Measurements from ENCODE around the gene PIGS. TPM values are rescaled to one million over a fixed set of nuclear protein-coding genes. Genes with fewer than 3 reads are reported as not detected.
A peak's percentile ranks its signal among the peaks of the same experiment; 100 is the strongest.

The PIGS gene
- total RNA-seq, 1 donor from 2014 or later, result 70.9 TPM

DNA sequence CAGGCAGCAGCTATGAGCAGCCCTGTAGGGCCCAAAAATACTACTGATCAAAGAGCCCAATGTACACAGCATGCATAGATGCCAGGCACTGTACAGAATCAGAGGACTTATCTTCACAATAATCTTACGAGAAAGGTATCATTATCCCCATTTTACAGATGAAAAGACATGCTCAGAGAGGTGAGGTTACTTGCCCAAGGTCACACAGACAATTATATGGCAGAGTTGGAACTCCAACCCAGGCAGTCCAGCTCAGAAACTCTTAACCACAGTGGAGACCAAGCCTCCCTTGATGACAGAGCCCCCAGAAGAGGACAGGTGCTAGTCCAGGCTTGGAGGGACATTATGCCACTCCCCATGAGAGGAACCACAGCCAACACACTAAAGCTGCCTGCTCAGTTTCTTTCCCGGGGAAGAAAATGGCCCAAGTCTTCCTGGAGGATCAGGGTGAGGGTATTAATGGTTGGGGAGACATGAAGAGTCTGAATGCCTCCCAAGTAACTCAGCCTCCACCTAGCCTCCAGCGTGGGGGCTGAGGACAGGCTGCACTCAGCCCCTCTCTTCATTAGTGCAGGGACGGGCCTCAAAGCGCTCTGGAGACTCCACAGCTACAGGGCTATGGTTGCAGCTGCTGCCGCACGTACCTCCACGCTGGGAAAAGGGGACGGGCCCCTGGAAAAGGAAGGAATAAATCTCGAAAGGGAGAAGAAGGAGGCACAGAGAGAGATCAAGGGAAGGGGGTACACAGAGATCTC is 19.7 kb downstream of the PIGS start:
- peaks cover 40% of the 10 kb centered on the region for H3K36me3 Mint-ChIP-seq (ENCODE audit: low read depth)
- no peaks in the 10 kb centered on the region for H3K9me3 Mint-ChIP-seq
- H3K4me3 Mint-ChIP-seq, result peak overlapping the region; percentile 96
- peak overlapping the region; percentile 90 for H3K27ac Mint-ChIP-seq
- no peaks in the 10 kb centered on the region for H3K27me3 Mint-ChIP-seq
- intact Hi-C loops (cut with micrococcal nuclease), result loop anchor here (1.0 to 5.0 kb wide), 3 partner anchors 20 to 134 kb away; partner anchors contain the start of gene PIGS
- peak; percentile 68 for DNase-seq
- peaks cover 53% of the 10 kb centered on the region for H3K4me1 Mint-ChIP-seq

DNA sequence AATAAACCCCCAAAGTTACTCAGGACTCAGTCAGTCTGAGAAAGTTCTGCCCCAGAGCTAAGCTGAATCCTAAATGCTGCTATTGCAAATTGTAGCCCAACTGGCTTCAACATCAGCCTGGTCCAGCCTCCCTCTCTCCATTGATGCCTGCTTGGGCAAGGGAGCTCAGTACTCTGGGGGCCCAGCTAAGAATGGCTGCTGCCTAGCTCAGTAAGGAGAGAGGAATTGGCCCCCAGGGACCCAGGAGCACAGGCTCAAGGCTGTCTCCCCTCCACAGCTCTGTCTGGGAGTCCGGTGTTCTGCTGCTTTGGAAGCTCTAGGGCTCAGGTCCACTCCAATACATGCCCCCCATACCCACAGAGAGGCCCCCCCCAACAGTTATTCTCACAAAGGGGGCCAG is 20.5 kb downstream of the PIGS start:
- peak; percentile 65 for DNase-seq
- H3K4me3 Mint-ChIP-seq, result peak overlapping the region; percentile 96
- peaks cover 36% of the 10 kb centered on the region for H3K36me3 Mint-ChIP-seq (ENCODE audit: low read depth)
- intact Hi-C loops (cut with micrococcal nuclease), result loop anchor here (5.0 kb wide), 2 partner anchors 91 to 134 kb away; no protein-coding TSS in a partner anchor
- no peaks in the 10 kb centered on the region for H3K9me3 Mint-ChIP-seq
- peak overlapping the region; percentile 34 for H3K27ac Mint-ChIP-seq
- H3K27me3 Mint-ChIP-seq, result no peaks in the 10 kb centered on the region
- H3K4me1 Mint-ChIP-seq, result peaks cover 53% of the 10 kb centered on the region

GRCh38 chr17:28549236-28550132 is 21.8 kb downstream of the PIGS start:
- no peaks in the 10 kb centered on the region for H3K27me3 Mint-ChIP-seq
- H3K4me3 Mint-ChIP-seq, result peak overlapping the region; percentile 96
- peaks cover 30% of the 10 kb centered on the region for H3K36me3 Mint-ChIP-seq (ENCODE audit: low read depth)
- peaks cover 54% of the 10 kb centered on the region for H3K4me1 Mint-ChIP-seq
- intact Hi-C loops (cut with micrococcal nuclease), result loop anchor here (2.0 to 5.0 kb wide), 4 partner anchors 49 to 132 kb away; partner anchors contain the start of gene SPAG5
- DNase-seq, result peak; percentile 94
- H3K9me3 Mint-ChIP-seq, result no peaks in the 10 kb centered on the region
- H3K27ac Mint-ChIP-seq, result peak overlapping the region; percentile 94

DNA sequence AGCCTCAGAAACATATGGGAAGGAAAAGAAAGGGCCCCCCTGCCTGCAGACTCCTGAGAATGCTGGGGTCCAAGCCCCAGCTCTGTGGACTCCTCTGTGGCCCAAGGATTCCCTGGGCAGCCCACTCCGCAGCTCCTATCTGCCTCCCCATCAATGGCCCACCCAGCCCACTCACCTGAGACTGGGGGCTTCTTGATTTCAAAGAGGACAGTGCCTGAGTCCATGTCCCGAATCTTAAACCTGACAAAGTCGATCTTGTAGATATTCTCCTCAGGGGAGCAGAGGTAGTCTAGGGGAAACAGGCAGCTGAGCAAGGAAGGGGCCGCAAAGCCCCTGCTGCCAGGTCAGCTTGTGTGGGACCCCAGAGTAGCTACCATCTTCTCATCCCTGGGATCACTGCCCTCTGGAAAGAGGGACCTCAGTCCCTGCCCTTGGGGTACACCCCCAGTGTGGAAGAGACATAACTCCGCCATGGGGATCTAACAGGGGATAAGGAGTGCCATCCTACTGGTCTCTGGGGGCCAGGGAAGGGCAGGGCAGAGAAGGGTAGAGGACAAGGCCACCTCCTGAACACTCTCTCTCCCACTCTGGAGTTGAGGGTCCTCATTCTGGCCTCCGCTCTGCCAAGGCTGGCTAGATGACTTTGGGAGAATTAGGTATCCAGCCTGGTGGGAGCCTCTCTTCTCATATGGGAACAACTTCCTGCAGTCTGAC is 22.8 kb downstream of the PIGS start:
- H3K9me3 Mint-ChIP-seq, result no peaks in the 10 kb centered on the region
- peak overlapping the region; percentile 94 for H3K27ac Mint-ChIP-seq
- DNase-seq, result no peak
- peaks cover 47% of the 10 kb centered on the region for H3K4me1 Mint-ChIP-seq
- intact Hi-C loops (cut with micrococcal nuclease), result loop anchor here (2.0 kb wide), 2 partner anchors 50 to 54 kb away; partner anchors contain the start of gene SPAG5
- peak overlapping the region; percentile 96 for H3K4me3 Mint-ChIP-seq
- H3K27me3 Mint-ChIP-seq, result no peaks in the 10 kb centered on the region
- peaks cover 20% of the 10 kb centered on the region for H3K36me3 Mint-ChIP-seq (ENCODE audit: low read depth)

DNA sequence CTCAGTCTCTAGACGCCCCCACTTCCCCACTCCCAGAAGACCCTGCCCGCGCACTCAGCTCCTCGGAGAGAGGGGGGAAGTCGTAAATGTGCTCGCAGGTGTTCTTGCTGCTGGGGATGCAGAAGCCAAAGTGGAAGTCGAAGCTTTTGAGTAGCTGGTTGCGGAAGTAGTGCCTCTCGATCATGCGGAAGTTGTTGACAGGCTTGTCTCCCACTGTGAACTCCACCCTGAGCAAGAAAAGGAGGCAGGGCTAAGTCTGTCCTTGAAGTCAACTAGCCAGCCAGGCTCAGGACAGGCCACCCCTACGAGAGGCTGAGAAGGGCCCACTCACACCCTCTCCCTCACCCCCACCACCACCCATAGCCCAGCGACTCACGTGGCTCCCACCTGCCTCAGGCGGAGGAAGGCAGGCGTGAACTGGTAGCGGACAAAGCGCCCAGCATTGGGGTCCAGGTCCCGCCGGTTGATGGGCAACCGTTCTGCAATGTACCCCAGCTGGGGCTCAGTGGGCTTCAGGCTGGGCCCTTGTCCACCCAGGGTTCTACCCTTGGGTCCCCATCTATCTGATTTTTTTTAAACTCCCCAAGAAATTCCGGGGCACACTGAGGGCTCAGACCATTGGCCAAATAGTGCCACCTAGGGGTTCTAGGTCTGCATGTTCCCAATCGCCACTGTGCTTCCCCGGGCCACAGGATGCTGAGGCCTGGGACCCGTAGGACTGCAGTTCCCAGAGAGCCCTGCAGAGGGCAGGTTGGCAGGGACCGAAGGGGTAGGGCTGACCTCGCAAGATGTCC is 23.5 kb downstream of the PIGS start:
- H3K4me3 Mint-ChIP-seq, result peak overlapping the region; percentile 96
- peaks cover 44% of the 10 kb centered on the region for H3K4me1 Mint-ChIP-seq
- H3K36me3 Mint-ChIP-seq (ENCODE audit: low read depth), result peaks cover 15% of the 10 kb centered on the region
- peak; percentile 91 for DNase-seq
- intact Hi-C loops (cut with micrococcal nuclease), result loop anchor here (2.0 kb wide), 2 partner anchors 51 to 53 kb away; partner anchors contain the start of gene SPAG5
- H3K27me3 Mint-ChIP-seq, result no peaks in the 10 kb centered on the region
- H3K27ac Mint-ChIP-seq, result peak overlapping the region; percentile 94
- no peaks in the 10 kb centered on the region for H3K9me3 Mint-ChIP-seq

DNA sequence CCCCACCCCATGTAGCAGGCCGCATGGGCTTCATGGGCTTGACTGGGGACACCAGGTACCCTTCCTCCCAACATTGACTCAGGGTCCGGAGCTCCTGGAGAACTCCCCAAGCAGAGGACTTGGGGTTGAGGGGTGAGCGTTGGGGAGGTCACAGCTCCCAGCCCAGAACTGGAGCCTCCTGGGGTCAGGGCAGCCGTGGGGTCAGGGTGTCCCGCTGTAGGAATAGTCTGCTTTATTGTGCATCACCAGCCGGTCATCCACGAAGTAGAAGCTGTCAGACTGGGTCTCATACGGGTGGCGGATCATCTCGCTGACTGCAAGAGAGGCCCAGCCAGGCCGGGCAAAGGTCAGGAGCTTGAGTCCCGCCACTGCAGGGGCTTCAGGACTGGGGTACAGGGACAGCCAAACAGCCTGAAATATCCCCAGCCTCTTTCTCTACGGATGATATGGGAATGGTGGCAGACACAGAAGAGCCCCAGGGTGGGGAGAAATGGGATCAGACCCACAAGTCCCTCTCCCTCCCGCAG is 24.2 kb downstream of the PIGS start:
- Mint-ChIP-seq H3K4me3 (peak overlapping the region; percentile 38), H3K9me3 (no peaks in the 10 kb centered on the region), H3K4me1 (peaks cover 42% of the 10 kb centered on the region), H3K27me3 (no peaks in the 10 kb centered on the region), H3K27ac (peak overlapping the region; percentile 47), H3K36me3 (ENCODE audit: low read depth) (peaks cover 15% of the 10 kb centered on the region)
- DNase-seq, result no peak
- intact Hi-C loops (cut with micrococcal nuclease), result no loop called here

DNA sequence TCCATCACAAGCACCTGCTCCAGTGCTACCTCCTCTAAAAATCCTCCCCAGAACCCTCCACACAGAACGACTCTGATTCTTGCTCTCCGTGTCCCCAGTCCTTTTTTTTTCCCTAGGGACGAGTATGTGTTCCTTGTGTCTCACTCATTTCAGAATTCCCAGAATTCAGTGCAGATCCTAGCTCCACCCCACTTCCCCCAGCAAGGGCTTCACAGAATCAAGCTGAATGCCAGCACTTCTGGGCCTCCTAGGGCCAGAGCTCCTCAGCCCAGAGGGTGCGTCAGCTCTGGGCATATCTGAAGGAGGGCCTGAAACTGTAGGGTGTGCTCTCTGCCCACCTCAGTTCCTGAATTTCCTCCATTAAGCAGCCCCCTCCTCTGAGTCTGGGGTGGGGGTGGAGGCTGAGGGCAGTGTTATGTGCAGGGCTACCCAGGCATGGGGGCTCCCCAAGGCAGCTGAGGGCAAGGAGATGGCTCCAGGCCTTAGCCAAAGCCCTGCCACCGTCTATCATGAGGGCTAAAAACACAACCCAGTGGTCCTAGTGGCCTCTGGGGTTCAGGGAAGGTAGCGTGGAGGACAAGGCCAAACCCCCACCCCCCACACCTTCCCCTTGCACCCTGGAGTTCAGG is 25.4 kb downstream of the PIGS start:
- intact Hi-C loops (cut with micrococcal nuclease), result no loop called here
- DNase-seq, result no peak
- no peaks in the 10 kb centered on the region for H3K9me3 Mint-ChIP-seq
- no peaks in the 10 kb centered on the region for H3K27me3 Mint-ChIP-seq
- no peak overlapping the region for H3K4me3 Mint-ChIP-seq
- no peak overlapping the region for H3K27ac Mint-ChIP-seq
- H3K4me1 Mint-ChIP-seq, result peaks cover 31% of the 10 kb centered on the region
- peaks cover 11% of the 10 kb centered on the region for H3K36me3 Mint-ChIP-seq (ENCODE audit: low read depth)

- DNase-seq, result no peak
- no peaks in the 10 kb centered on the region for H3K27me3 Mint-ChIP-seq
- H3K4me1 Mint-ChIP-seq, result peaks cover 23% of the 10 kb centered on the region
- no peak overlapping the region for H3K4me3 Mint-ChIP-seq
- intact Hi-C loops (cut with micrococcal nuclease), result no loop called here
- no peak overlapping the region for H3K27ac Mint-ChIP-seq
- H3K9me3 Mint-ChIP-seq, result no peaks in the 10 kb centered on the region
- H3K36me3 Mint-ChIP-seq (ENCODE audit: low read depth), result peaks cover 11% of the 10 kb centered on the region
These were observed 26.2 kb downstream of the PIGS start for GRCh38 chr17:28545141-28545503.

- H3K36me3 Mint-ChIP-seq (ENCODE audit: low read depth), result peaks cover 11% of the 10 kb centered on the region
- H3K27me3 Mint-ChIP-seq, result no peaks in the 10 kb centered on the region
- intact Hi-C loops (cut with micrococcal nuclease), result no loop called here
- no peak for DNase-seq
- no peaks in the 10 kb centered on the region for H3K9me3 Mint-ChIP-seq
- no peak overlapping the region for H3K4me3 Mint-ChIP-seq
- H3K27ac Mint-ChIP-seq, result no peak overlapping the region
- peaks cover 18% of the 10 kb centered on the region for H3K4me1 Mint-ChIP-seq
These were observed 26.8 kb downstream of the PIGS start for GRCh38 chr17:28544402-28545140.

GRCh38 chr17:28541439-28541838 is 29.9 kb downstream of the PIGS start:
- peaks cover 2% of the 10 kb centered on the region for H3K4me1 Mint-ChIP-seq
- no peak overlapping the region for H3K27ac Mint-ChIP-seq
- H3K9me3 Mint-ChIP-seq, result no peaks in the 10 kb centered on the region
- H3K4me3 Mint-ChIP-seq, result no peak overlapping the region
- H3K27me3 Mint-ChIP-seq, result no peaks in the 10 kb centered on the region
- no peak for DNase-seq
- H3K36me3 Mint-ChIP-seq (ENCODE audit: low read depth), result peaks cover 4% of the 10 kb centered on the region
- intact Hi-C loops (cut with micrococcal nuclease), result no loop called here

DNA sequence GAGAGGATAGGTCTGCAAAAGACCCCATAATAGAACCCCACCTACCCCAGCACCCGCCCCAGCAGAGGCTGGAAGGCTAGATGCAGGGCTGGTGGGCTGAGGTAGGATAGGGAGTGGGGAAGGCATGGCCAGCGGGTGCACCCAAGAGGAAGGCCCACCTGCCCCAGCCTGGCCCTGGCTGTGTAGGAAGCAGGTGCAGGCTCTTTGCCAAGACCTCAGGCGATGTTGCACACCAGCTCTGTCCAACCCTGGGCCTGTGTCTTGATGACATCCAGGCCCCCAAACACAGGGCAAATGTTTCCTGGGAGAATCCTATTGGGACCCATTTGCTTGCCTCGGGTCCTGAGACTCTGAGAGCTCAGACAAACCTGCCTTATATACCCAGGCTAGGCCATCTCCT is 31.1 kb downstream of the PIGS start:
- no peaks in the 10 kb centered on the region for H3K4me1 Mint-ChIP-seq
- no peaks in the 10 kb centered on the region for H3K27me3 Mint-ChIP-seq
- intact Hi-C loops (cut with micrococcal nuclease), result loop anchor here (1.0 kb wide), 1 partner anchor 46 kb away; no protein-coding TSS in a partner anchor
- DNase-seq, result no peak
- no peaks in the 10 kb centered on the region for H3K9me3 Mint-ChIP-seq
- no peak overlapping the region for H3K27ac Mint-ChIP-seq
- no peaks in the 10 kb centered on the region for H3K36me3 Mint-ChIP-seq (ENCODE audit: low read depth)
- no peak overlapping the region for H3K4me3 Mint-ChIP-seq
